ENCODE results near the gene SENP2. TPM values are rescaled to one million over a fixed set of nuclear protein-coding genes. Genes with fewer than 3 reads are reported as not detected.

SENP2 gene
- total and polyA plus RNA-seq, 2 of the 13 experiments (the other 11 are each of a cell fraction or from before 2014, with no cell fraction given), result 7.7 to 46.2 TPM

GRCh38 chr3:185585859-185586685 lies at the start of gene SENP2 (continued):
- TF ChIP-seq RNF219 (CRISPR knock-in tag; IDR thresholded peaks at IDR 0.05) (no peak), ATF7-NPFF (CRISPR knock-in tag; IDR thresholded peaks at IDR 0.05; ENCODE audit: low read depth) (no peak), NFYB (CRISPR knock-in tag; IDR thresholded peaks at IDR 0.05) (peak; percentile 87), TP53 (CRISPR knock-in tag; conservative IDR thresholded peaks at IDR 0.05) (peak; percentile 70; the same call in 1 of the 2 replicates), MIER3 (CRISPR knock-in tag; IDR thresholded peaks at IDR 0.05; ENCODE audit: borderline replicate concordance) (no peak), ZC3H4 (CRISPR knock-in tag; IDR thresholded peaks at IDR 0.05; ENCODE audit: borderline replicate concordance) (no peak), NCOA2 (CRISPR knock-in tag; IDR thresholded peaks at IDR 0.05) (0 out of 2 replicates have a peak, but pooled peaks have one; percentile 4), ZNF83 (CRISPR knock-in tag; IDR thresholded peaks at IDR 0.05; ENCODE audit: borderline replicate concordance) (no peak), CBFB (CRISPR knock-in tag; IDR thresholded peaks at IDR 0.05) (no peak), PCBP1 (IDR thresholded peaks at IDR 0.05; ENCODE audit: borderline replicate concordance, low read depth, low read length) (0 out of 2 replicates have a peak, but pooled peaks have one; percentile 62), FLYWCH1 (CRISPR knock-in tag; IDR thresholded peaks at IDR 0.05) (no peak), RXRA (CRISPR knock-in tag; IDR thresholded peaks at IDR 0.05) (no peak), ZNF790 (CRISPR knock-in tag; IDR thresholded peaks at IDR 0.05; ENCODE audit: borderline replicate concordance) (no peak), KDM5A (IDR thresholded peaks at IDR 0.05; ENCODE audit: borderline replicate concordance, low read length) (peak; percentile 79), ZFX (CRISPR knock-in tag; IDR thresholded peaks at IDR 0.05; ENCODE audit: low read depth) (peak; percentile 81), MXD4 (CRISPR knock-in tag; IDR thresholded peaks at IDR 0.05) (peak; percentile 85; the same call in 1 of the 2 replicates), EHMT2 (IDR thresholded peaks at IDR 0.05; ENCODE audit: borderline replicate concordance, low read depth, low read length) (no peak), ZNF260 (CRISPR knock-in tag; IDR thresholded peaks at IDR 0.05; ENCODE audit: borderline replicate concordance, low read depth) (no peak), ZFYVE20 (CRISPR knock-in tag; IDR thresholded peaks at IDR 0.05; ENCODE audit: borderline replicate concordance, low read depth) (no peak), MAFF (IDR thresholded peaks at IDR 0.05; ENCODE audit: low read depth, low read length) (0 out of 2 replicates have a peak, but pooled peaks have one; percentile 0), ZSCAN12 (CRISPR knock-in tag; IDR thresholded peaks at IDR 0.05) (no peak), ZNF607 (CRISPR knock-in tag; IDR thresholded peaks at IDR 0.05; ENCODE audit: borderline replicate concordance) (0 out of 2 replicates have a peak, but pooled peaks have one; percentile 72), DNMT3B (CRISPR knock-in tag; conservative IDR thresholded peaks at IDR 0.05) (no peak; the same call in 1 of the 2 replicates)
- TF ChIP-seq, protein P1, sequence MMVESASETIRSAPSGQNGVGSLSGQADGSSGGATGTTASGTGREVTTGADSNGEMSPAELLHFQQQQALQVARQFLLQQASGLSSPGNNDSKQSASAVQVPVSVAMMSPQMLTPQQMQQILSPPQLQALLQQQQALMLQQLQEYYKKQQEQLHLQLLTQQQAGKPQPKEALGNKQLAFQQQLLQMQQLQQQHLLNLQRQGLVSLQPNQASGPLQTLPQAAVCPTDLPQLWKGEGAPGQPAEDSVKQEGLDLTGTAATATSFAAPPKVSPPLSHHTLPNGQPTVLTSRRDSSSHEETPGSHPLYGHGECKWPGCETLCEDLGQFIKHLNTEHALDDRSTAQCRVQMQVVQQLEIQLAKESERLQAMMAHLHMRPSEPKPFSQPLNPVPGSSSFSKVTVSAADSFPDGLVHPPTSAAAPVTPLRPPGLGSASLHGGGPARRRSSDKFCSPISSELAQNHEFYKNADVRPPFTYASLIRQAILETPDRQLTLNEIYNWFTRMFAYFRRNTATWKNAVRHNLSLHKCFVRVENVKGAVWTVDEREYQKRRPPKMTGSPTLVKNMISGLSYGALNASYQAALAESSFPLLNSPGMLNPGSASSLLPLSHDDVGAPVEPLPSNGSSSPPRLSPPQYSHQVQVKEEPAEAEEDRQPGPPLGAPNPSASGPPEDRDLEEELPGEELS (CRISPR knock-in tag; IDR thresholded peaks at IDR 0.05), result peak; percentile 32; the same call in 1 of the 2 replicates
- TF ChIP-seq, protein P2, sequence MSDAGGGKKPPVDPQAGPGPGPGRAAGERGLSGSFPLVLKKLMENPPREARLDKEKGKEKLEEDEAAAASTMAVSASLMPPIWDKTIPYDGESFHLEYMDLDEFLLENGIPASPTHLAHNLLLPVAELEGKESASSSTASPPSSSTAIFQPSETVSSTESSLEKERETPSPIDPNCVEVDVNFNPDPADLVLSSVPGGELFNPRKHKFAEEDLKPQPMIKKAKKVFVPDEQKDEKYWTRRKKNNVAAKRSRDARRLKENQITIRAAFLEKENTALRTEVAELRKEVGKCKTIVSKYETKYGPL (CRISPR knock-in tag; IDR thresholded peaks at IDR 0.05), result 0 out of 2 replicates have a peak, but pooled peaks have one; percentile 42

Data from HepG2 (cell line).